HG03457 (cell line): Measurements from ENCODE around the gene TAF12.
"Not testable (repeated sequence)": the region's sequence is repeated elsewhere in the genome, so short reads cannot be mapped to it uniquely, and the experiment has no call there.

Experiments
- ATAC-seq: cut with Tn5 transposase; IDR thresholded peaks from one replicate; pipeline ENCODE4 v1.9.1; 2021; ENCODE audit warnings: moderate number of reproducible peaks; ENCODE audit not compliant: unreplicated experiment

The TAF12 gene

DNA sequence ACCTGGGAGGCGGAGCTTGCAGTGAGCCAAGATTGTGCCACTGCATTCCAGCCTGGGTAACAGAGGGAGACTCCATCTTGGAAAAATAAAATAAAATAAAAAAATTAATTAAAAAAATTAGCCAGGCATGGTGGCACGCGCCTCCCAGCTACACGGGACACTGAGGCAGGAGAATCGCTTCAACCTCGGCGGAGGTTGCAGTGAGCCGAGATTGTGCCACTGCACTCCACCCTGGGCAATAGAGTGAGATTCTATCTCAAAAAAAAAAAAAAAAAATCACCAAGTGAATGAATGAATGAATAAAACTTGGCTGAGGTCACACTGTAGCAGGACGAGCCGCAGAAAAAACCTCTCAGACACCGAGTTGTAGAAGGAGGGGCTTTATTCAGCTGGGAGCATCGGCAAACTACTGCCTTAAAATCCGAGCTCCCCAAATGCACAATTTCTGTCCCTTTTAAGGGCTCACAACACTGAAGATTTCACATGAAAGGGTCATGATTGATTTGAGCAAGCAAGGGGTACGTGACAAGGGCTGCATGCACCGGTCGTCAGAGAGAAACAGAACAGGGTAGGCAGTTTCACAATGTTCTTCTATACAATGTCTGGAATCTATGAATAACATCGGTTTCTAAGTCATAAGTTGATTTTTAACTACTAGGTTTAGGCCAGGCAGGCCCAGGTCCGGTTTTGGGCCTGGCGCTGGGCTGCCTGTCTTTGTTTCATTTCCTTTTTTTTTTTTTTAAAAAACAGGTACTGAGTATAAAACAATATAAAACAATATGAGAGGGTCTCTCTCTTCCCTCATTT is 56.1 kb downstream of the TAF12 start:
- ATAC-seq = not testable (repeated sequence)

- no peak for ATAC-seq
Measured at GRCh38 chr1:28582248-28582615, 60.6 kb downstream of the TAF12 start.

DNA sequence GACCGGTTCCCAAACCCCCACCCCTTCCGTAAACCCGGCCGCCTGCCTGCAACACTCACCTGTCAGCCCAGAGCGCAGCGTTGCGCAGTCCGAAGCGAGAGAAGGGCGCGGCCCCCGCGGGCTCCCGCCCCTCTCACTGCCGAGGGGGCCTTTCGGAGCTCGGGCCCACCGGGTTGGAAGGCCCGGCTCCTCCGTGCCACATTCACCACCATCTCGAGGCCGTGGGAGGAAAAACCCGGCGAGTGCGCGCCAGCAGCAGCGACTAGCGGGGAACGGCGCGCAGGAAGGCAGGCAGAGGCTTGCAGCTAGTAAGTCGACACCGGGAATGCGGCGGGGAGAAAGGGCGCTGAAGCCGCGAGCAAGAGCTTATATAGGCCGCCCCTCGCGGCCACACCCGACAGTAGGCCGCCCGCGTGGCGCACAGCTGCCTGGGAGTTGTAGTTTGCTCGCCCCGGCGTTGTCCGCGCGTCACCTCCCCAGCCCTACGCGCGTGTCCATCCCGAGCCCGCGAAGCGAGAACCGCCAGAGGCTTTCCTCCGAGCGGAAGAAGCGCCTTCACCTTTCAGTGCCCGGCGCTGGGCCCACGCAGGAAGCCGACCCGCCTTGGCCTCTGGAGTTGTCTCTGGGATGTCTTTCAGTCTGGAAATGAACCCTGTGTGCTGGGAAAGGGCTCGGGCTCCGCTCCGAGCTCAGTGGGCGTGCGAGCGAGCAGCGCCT is 61.2 kb downstream of the TAF12 start:
- peak; percentile 70 for ATAC-seq

DNA sequence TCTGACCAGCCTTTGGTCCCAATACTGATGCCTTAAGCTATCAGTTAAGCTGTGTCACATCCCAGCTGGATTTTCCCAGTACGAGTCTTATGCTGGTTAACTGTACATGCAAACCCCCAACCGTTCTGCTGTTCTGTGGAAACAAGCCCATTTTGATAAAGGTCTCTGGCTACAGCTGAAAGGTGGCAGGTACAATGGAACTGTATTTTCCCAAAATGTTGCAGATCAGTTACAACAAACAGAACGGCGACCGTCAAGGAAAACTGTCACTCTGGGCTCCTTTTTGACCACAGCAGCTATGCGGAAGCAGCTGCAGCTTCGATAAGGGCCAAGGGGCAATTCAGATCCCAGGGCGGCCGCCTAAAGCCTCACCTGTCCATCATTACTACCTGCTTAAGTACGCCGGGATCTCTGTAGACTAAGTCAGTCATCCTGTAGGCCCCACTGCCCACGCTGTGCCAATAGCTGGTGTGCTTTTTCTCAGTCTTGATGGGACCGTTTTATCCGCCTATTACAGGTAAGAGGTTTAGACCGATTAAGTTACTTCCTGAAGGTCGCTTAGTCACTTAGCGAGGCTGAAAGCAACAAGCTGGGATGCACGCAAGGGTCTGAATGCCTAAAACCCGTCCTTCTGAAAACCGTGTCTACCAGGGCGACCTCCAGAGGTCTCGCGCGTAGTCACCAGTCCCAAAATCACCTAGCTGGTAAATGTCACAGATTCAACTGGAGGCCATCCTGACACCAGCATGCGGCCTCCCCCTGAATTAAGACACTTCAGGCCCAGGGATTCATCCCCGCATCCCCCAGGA is 61.9 kb downstream of the TAF12 start:
- peak; percentile 13 for ATAC-seq

GRCh38 chr1:28579401-28579800 is 63.5 kb downstream of the TAF12 start:
- ATAC-seq = no peak

DNA sequence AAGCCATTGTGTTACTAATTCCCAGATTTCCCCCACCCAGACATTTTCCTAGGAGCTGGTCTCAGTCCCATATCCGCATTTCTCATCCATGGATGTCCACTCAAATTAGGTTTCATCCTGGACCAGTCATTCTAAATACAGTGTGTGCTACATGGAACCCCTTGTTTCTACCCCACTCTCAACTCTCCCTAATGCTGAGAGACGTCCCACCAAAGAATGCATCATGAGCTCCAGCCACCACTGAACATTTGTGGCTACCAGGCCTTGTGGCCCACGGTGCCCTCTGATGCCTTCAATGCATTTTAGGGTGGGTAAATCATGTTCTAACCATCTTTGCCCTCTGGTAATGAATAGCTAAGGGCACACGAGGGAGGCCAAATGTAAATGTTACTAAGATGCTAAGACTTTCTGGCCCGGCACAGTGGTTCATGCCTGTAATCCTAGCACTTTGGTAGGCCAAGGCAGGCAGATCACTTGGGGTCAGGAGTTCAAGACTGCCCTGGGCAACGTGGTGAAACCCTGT is 64.1 kb downstream of the TAF12 start:
- no peak for ATAC-seq

DNA sequence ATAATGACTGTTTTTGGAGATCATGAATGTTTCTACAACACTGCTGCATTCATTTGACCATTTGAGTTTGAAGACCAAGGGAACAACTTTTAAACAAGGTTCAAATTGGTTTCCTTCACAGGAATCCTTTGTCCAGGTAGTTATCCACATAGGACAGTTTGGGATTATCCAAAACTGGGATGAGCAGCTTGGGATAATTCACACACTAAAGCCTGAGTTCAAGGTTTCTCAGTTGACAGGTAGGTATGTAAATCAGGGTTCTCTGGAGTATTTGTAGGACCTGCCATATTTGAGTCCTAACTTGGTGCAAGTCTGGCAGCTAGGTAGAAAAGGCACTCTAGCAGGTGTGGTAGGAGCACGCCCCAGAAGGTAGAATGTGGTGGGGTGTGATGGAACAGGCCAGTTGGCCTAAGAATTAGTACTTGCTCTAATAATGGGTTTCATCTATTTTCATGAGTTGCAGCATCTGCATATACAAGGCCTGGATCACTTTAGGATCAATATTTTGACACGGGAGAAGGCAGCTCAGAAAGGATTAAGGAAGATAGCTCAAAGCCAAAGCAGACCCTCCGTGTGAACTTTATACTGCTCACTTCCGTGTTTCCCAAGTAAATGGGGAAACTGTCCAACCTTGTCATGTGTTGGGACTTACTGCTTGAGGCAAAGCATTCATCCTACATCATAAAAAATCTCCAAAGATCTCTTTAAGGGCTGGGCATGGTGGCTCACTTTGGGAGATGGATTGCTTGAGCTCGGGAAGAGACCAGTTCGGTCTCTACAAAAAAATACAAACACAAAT is 64.9 kb downstream of the TAF12 start:
- ATAC-seq = no peak

DNA sequence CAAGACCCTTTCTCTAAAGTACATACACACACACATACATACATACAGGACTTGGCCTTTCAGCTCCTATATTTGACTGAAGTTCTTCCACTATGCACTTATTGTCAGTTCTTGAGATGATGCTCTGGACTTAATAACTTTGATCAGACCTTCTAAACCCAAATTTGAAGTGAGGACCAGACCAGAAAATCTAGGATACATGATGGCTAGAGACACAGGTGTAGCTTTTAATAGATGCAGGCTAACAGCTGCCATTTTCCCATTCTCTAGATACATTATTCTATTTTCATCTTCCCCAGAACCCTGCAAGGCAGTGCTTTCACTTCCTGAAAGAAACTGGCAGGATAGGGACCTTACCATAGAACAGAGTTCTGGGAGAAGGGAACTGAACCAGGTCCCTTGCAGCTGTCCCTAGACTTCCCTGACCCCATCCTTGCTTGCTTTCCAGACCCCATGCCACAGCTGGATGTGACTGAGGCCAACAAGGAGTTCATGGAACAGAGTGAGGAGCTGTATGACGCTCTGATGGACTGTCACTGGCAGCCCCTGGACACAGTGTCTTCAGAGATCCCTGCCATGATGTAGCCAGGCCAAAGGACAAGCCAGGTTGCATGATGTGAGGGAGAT is 65.7 kb downstream of the TAF12 start:
- no peak for ATAC-seq

DNA sequence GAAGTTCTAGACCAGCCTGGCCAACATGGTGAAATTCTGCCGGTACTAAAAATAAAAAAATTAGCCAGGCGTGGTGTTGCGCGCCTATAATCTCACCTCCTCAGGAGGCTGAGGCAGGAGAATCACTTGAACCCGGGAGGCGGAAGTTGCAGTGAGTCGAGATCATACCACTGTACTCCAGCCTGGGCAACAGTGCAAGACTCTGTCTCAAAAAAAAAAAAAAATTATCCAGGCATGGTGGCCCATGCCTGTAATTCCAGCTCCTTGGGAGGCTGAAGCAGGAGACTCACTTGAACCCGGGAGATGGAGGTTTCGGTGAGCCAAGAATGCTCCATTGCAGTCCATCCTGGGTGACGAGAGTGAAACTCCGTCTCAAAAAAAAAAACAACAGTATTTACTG is 69.3 kb downstream of the TAF12 start:
- ATAC-seq = no peak

DNA sequence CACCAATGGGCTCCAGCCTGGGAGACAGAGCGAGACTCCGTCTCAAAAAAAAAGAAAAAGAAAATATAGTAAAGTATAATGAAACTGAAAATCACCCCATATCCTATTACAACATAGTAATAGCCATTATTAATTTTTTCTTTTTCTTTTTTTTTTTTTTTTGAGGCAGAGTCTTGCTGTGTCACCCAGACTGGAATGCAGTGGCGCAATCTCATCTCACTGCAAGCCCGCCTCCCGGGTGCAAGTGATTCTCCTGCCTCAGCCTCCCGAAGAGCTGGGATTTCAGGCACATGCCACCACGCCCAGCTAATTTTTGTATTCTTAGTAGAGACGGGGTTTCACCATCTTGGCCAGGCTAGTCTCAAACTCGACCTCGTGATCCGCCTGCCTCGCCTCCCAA is 70.0 kb downstream of the TAF12 start:
- ATAC-seq = not testable (repeated sequence)

DNA sequence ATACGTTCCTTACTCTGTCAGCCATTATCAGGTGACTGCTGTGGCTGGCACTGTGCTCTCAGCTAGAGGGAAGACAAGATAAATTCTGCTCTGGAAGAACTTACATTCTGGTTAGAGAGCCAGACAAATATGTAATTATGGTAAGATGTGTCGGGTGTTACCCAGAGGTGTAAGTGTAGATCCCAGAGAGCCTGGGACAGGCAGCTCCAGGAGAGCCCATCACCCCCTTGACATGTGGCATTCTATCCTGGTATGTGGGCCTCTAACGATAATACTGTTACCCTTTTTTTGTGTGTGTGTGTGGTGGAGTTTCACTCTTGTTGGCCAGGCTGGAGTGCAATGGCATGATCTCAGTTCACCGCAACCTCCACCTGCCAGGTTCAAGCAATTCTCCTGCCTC is 71.0 kb downstream of the TAF12 start:
- no peak for ATAC-seq

DNA sequence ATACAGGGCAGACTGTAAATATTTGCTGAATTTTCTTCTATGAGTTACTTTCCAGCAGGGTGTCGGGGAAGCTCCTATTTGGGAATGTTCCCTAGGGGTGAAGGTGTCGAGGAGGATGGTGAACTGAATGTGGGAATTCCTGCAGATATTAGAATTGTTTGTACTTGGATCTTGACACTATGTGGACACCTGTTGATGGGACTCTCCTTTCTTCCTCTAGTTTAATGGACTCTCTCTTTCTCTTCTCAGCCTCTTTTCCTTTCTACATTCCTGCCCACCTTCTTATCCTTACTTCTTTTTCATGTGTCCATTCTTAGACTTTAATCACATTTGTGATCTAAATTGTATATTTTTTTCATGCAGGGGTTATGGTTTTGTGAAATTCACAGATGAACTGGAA is 75.9 kb downstream of the TAF12 start:
- no peak for ATAC-seq

DNA sequence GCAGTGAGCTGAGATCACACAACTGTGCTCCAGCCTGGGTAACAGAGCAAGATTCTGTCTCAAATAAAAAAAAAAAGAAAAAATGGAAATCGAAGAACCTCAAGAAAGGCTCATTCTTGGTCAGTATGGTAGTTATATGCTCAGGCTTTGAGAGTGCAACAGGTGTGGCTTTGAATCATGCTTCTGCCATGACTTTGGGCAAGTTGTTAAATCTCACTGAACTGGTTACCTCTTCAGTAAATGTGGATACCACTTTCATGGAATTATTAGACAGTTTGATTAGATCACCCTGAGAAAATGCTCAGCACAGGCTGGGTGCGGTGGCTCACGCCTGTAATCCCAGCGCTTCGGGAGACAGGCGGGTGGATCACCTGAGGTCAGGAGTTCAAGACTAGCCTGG is 77.1 kb downstream of the TAF12 start:
- ATAC-seq = no peak

- ATAC-seq = no peak
Measured at GRCh38 chr1:28565040-28565439, 77.8 kb downstream of the TAF12 start.

DNA sequence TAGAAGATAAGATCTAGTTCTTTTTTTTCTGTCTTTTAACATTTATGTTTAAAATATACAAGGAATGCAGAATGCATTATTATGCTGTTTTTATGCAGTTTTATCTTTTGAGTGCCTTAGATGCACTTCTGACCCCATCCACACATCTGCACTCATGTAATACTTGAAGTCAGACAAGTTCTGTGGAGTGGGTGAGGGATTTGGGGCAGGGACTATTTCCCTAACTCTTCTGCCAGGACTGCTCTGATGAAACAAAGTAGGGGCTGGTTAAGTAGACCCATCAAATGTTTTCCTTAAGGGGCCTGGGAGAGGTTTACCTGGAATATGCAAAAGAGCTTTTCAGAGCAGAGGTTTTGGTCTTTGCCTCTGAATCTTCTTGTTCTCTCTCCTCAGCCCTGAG is 78.6 kb downstream of the TAF12 start:
- ATAC-seq = no peak

GRCh38 chr1:28560886-28561285 is 82.0 kb downstream of the TAF12 start:
- ATAC-seq = no peak
